ACC112 (cell line): ENCODE data around the gene RNF34.

Experiments
- H2AFZ ChIP-seq: fragments of 200-600 bp; sonication (generic); one replicate; pipeline ENCODE4 v1.6.0; 2017; ENCODE audit warnings: antibody characterized with exemption, low read length; ENCODE audit not compliant: unreplicated experiment
- H3K27ac ChIP-seq: fragments of 200-600 bp; sonication (generic); 2 replicates; pipeline ENCODE4 v1.5.1; 2014; ENCODE audit warnings: low read depth, mild to moderate bottlenecking, antibody characterized with exemption, low read length, moderate library complexity
- H3K27me3 ChIP-seq: fragments of 200-600 bp; sonication (generic); 2 replicates; pipeline ENCODE4 v1.6.1; 2014; ENCODE audit warnings: mild to moderate bottlenecking, antibody characterized with exemption, low read length, moderate library complexity, mixed read lengths; ENCODE audit not compliant: insufficient read depth
- H3K36me3 ChIP-seq: fragments of 200-600 bp; sonication (generic); 2 replicates; pipeline ENCODE4 v1.6.1; 2016; ENCODE audit warnings: mild to moderate bottlenecking, antibody characterized with exemption, low read length, moderate library complexity, mixed read lengths; ENCODE audit not compliant: insufficient read depth
- H3K4me1 ChIP-seq: fragments of 200-600 bp; sonication (generic); one replicate; pipeline ENCODE4 v1.6.1; 2016; ENCODE audit warnings: low read length, mixed read lengths; ENCODE audit not compliant: insufficient read depth, unreplicated experiment, control insufficient read depth
- H3K4me3 ChIP-seq: fragments of 200-600 bp; sonication (generic); 2 replicates; pipeline ENCODE4 v1.5.1; 2014; ENCODE audit warnings: mild to moderate bottlenecking, low read depth, low read length
- H3K79me2 ChIP-seq: fragments of 200-600 bp; sonication (generic); one replicate; pipeline ENCODE4 v1.6.0; 2016; ENCODE audit warnings: low read length; ENCODE audit not compliant: control insufficient read depth, unreplicated experiment, insufficient read depth

Gene RNF34

DNA sequence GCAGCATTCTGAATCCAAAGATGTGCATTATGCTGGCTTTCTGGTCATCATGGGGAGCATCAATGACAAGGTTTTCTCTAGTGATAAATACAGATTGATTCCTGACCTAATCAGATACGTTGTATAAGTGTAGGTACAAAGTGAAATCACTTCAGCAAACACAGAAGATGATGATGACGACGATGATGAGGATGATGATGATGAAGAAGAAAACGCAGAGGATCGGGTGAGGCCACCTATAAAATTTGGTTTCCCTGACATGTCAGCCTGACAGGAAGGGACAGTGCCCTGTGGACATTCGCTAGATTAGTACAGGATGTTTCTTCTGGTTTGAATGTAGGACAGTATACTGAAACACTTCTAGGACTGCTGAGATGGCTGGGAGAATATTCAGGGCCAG is 20.2 kb downstream of the RNF34 start:
- Histone ChIP-seq H3K4me3 (no peak overlapping the region), H3K27me3 (no peaks in the 10 kb centered on the region), H3K4me1 (no peaks in the 10 kb centered on the region), H3K79me2 (peaks cover 5% of the 10 kb centered on the region), H2AFZ (no peak overlapping the region), H3K27ac (no peak overlapping the region), H3K36me3 (peaks cover 35% of the 10 kb centered on the region)

DNA sequence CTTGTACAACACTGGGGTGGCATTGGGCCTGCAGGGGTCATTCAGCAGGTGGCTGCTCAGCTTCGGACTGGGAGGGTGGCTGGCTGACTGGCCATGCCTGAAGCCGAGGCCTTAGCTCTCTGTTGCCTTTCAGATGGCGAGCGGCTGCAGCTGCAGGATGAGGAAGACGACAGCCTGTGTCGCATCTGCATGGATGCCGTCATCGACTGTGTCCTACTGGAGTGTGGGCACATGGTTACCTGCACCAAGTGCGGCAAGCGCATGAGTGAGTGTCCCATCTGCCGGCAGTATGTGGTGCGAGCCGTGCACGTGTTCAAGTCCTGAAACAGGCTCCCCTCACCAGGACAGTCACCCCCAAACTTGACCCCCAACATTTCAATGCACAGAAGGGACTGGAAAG is 23.3 kb downstream of the RNF34 start:
- H3K4me1 ChIP-seq = no peaks in the 10 kb centered on the region
- peaks cover 38% of the 10 kb centered on the region for H3K36me3 ChIP-seq
- no peak overlapping the region for H2AFZ ChIP-seq
- no peak overlapping the region for H3K4me3 ChIP-seq
- no peaks in the 10 kb centered on the region for H3K79me2 ChIP-seq
- no peak overlapping the region for H3K27ac ChIP-seq
- H3K27me3 ChIP-seq = no peaks in the 10 kb centered on the region

DNA sequence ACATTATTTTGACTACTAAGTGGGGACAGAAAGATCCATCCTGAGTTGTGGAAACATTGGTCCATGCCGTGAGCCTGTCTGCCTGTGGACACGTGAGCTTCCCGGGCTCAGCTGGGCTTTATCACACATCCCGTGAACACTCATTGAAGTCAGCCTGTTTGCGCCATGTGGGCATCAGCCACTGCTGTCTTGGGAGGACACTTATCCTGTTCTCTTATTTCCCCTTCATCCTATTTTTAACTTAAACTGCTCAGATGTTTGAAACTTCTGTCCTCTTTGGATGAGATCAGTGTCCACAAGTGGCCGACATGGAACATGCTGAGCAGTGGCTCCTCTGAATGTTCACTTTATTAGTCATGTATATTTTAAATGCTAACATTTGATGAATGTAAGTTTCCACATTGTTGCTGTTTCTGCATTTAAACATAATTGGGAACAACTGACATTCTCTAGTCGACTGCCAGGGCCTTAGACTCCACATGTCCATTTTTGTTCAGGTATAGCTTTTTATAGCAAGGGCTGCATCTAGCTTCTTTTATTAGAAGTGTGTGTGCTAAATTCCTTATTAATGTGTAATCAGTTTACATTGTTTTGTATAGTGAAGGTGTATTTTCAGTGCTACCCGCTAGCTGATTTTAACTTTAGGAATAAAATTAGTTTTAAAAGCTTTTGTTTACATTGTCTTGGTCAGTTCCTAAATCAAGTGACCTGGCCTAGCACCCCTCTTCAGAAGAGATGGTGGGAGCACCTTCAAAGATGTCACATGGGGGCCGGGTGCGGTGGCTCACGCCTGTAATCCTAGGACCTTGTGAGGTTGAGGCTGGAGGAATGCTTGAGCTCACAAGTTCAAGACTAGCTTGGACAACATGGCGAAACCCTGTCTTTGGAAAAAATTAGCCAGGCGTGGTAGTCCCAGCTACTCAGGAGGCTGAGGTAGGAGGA is 24.0 kb downstream of the RNF34 start:
- H3K79me2 ChIP-seq = no peaks in the 10 kb centered on the region
- no peak overlapping the region for H2AFZ ChIP-seq
- no peak overlapping the region for H3K4me3 ChIP-seq
- H3K27ac ChIP-seq = no peak overlapping the region
- H3K4me1 ChIP-seq = no peaks in the 10 kb centered on the region
- H3K36me3 ChIP-seq = peaks cover 45% of the 10 kb centered on the region
- no peaks in the 10 kb centered on the region for H3K27me3 ChIP-seq

DNA sequence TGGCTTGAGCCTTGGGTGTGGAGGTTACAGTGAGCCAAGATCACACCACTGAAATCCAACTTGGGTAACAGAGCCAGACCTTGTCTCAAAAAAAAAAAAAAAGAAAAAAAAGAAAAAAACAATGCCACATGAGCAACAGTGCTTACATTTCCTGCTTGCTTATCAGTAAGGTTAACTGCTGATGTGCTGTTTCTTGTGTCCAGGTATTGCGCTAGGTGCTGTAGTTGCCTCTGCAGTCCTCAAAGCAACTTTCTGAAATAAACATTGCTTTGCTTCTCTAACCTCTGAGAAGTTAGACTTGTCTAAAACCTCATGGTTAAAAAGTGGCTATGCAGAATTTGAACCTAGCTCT is 24.7 kb downstream of the RNF34 start:
- Histone ChIP-seq H3K27ac (no peak overlapping the region), H3K79me2 (no peaks in the 10 kb centered on the region), H3K4me3 (no peak overlapping the region), H3K27me3 (no peaks in the 10 kb centered on the region), H3K4me1 (no peaks in the 10 kb centered on the region), H3K36me3 (peaks cover 47% of the 10 kb centered on the region), H2AFZ (no peak overlapping the region)

DNA sequence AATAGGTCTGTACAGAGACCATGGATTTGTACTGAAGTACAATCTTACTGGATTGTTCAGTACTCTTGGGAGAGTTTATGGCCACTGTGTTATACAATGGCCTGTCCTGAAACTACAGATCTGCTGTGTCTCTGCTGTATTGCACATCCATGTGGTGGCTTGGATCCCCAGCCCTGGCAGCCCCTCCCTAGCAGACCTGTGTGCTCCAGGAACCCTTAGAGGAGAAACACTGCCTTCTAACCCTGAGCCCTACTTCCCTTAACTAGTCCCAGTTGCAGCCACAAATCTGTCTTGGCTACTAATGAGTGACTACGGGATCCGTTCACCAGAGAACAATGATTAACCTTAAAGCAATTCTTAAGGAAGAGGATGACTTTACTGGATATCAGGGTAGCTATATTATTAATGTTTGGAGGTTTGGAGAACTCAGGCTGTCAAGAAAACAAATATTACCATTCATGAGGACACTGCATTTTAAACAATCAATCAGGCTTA is 27.7 kb downstream of the RNF34 start:
- Histone ChIP-seq H3K36me3 (peaks cover 38% of the 10 kb centered on the region), H3K4me1 (no peaks in the 10 kb centered on the region), H3K27me3 (no peaks in the 10 kb centered on the region), H2AFZ (no peak overlapping the region), H3K27ac (no peak overlapping the region), H3K79me2 (no peaks in the 10 kb centered on the region), H3K4me3 (no peak overlapping the region)

DNA sequence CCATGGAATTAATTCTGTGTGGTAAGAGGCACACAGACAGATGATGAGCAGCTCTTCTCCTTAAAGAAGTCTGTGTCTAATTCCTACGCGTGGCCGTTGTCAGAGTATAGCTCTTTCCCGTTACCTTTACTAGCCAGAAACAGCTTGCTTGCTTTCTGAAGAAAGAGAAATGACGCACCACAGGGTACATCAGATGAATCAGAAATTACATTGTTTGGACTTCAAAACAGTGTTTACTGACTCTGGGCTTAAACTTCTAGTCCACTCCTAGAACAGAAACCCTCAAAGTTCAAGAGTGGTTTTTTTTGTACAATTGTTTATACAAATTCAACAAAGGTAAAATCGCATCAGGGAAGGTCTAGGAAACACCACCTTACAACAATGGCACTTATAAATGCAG is 29.0 kb downstream of the RNF34 start:
- Histone ChIP-seq H3K27ac (no peak overlapping the region), H3K4me1 (no peaks in the 10 kb centered on the region), H3K79me2 (no peaks in the 10 kb centered on the region), H3K27me3 (no peaks in the 10 kb centered on the region), H3K36me3 (peaks cover 33% of the 10 kb centered on the region; the same call in 1 of the 2 replicates), H3K4me3 (no peak overlapping the region), H2AFZ (no peak overlapping the region)

DNA sequence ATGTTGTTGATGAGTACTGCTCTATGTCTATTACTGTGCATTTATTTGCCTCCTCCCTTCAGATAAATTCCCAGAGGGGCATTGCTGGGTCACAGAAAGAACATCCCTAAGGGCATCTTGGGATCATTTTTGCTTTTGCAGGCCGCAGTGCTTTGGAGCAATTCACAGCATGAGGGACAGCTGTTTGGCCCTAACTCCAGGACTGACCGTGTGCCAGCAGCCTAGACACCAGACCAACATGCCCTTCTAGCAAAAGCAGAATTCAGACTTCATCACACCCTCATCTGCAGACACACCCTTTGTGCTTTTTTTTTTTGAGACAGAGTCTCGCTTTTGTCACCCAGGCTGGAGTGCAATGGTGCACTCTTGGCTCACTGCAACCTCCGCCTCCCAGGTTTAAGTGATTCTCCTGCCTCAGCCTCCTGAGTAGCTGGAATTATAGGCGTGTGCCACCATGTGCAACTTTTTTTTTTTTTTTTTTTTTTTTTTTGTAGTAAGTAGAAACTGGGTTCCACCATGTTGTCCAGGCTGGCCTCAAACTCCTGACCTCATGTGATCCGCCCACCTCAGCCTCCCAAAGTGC is 31.0 kb downstream of the RNF34 start:
- H3K4me1 ChIP-seq = no peaks in the 10 kb centered on the region
- no peaks in the 10 kb centered on the region for H3K27me3 ChIP-seq
- H3K27ac ChIP-seq = no peak overlapping the region
- H2AFZ ChIP-seq = no peak overlapping the region
- H3K36me3 ChIP-seq = peaks cover 36% of the 10 kb centered on the region; the same call in 1 of the 2 replicates
- no peaks in the 10 kb centered on the region for H3K79me2 ChIP-seq
- no peak overlapping the region for H3K4me3 ChIP-seq

DNA sequence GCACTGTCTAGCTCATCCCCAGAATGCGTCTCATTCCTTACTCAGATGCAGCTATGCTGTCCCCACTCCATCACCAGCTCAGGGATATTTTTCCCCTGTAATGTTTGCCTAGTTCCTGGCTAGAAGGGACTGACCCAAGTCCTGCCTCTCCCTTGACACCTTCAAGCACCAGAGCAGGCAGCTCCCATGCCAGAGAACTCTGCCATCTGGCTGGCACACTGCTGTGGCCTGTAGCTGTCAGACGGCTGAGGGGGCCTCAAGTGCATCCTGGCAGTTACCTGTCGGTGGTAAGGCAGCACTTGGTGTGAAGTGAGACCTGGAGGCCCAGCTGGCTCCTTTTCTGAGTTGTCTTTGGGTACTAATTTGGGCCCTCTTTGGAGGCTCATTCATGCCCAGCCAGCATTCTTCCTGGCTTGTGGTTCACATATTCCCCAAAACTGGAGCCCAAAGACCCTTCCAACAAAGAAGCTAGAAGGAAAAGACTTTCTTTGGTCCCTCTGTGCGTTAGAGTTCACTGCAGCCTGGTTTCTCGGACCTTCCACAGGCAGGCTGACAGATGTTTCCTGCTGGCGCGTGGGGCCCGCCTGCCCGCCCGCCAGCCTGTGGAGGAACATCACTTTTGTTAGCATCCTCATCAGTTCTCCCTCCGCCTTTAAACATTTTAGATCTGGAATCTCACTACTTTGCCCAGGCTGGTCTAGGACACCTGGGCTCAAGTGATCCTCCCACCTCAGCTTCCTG is 33.0 kb downstream of the RNF34 start:
- Histone ChIP-seq H3K79me2 (no peaks in the 10 kb centered on the region), H3K36me3 (peaks cover 44% of the 10 kb centered on the region), H3K27ac (no peak overlapping the region), H2AFZ (no peak overlapping the region), H3K4me1 (no peaks in the 10 kb centered on the region), H3K4me3 (no peak overlapping the region), H3K27me3 (no peaks in the 10 kb centered on the region)

DNA sequence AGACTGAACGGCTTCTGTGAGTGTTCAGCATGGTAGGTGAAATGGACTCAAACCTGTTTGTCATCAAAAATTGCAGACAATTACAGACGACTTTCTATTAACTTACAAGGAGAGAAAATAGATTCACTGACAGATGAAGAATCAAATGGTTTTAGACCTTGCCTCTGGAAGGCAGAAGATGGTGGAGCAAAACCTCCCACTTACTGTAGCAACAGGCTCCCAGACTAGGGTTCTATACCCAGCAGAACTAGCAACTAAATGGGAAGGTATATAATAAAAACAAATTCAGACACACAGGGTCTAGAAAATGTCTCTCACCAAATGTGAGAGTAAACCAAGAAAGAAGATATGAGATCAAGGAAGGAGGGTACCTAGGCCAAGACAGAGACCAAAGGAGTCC is 36.8 kb downstream of the RNF34 start:
- Histone ChIP-seq H3K4me3 (no peak overlapping the region), H3K27ac (no peak overlapping the region), H3K79me2 (no peaks in the 10 kb centered on the region), H2AFZ (no peak overlapping the region), H3K27me3 (no peaks in the 10 kb centered on the region), H3K36me3 (peaks cover 23% of the 10 kb centered on the region), H3K4me1 (no peaks in the 10 kb centered on the region)

DNA sequence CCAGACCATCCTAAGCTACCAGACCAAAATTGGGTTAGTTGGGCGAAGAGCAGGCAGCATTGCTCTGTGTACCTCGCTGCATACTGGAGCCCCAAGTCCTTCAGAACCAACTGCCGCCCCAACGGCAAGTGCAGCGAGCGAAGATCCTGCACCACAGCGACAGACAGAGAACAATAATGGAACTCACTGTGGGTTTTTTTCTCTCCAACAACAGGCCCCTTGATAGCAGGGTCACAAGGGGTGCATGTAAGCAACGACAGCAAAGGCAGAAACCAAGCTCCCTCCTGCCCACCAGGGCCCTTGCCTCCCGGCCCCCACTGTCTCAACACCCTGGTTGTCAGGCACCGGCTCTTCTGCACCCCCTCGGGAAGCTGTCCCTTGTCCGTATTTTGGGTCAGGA is 39.0 kb downstream of the RNF34 start:
- H2AFZ ChIP-seq = no peak overlapping the region
- H3K36me3 ChIP-seq = peaks cover 26% of the 10 kb centered on the region
- H3K79me2 ChIP-seq = no peaks in the 10 kb centered on the region

More for the DNA sequence above, 39.0 kb downstream of the RNF34 start:
- no peak overlapping the region for H3K4me3 ChIP-seq
- no peaks in the 10 kb centered on the region for H3K4me1 ChIP-seq
- H3K27me3 ChIP-seq = no peaks in the 10 kb centered on the region
- H3K27ac ChIP-seq = no peak overlapping the region
